Tracheal epithelial cell (primary cell): ENCODE results near the gene C8A. TPM values are rescaled to one million over a fixed set of nuclear protein-coding genes. Genes with fewer than 3 reads are reported as not detected.

Source experiments
- total RNA-seq: library from RNA; depleted of rRNA; stranded (reverse); fragments of >200 nt; gene quantifications from 2 replicates; pipeline ENCODE4 v1.2.1, GENCODE V29; 2014

Gene C8A
- not detected in 2 replicates for total RNA-seq

GRCh38 chr1:56854521-56855099 is at the start of gene C8A:
Gene C8A, plus strand, starts transcription at chr1:56854797. Its CDS starts 105 bp downstream, at chr1:56854902.

GRCh38 chr1:56819387-56819899 is 35.2 kb upstream of the C8A start, which contains the start of gene FYB2:
Gene FYB2, minus strand, starts transcription at chr1:56819404. Its CDS starts 114 bp downstream, at chr1:56819290.

GRCh38 chr1:56965916-56966697 is 111.5 kb downstream of the C8A start, which contains the start of gene C8B:
Gene C8B, minus strand, starts transcription at chr1:56966015. Its CDS starts 67 bp downstream, at chr1:56965948.

Other genes with a start within 250 kb of the C8A start
- 3.4 and 5.8 TPM in 2 replicates for gene PRKAA2, start 209.5 kb upstream of the C8A start, total RNA-seq
- 0.24 TPM in 1 of 2 replicates, not detected in the other for gene FYB2, start 35.4 kb upstream of the C8A start, total RNA-seq
- gene C8B, start 111.2 kb downstream of the C8A start, total RNA-seq: not detected in 2 replicates